Measurements from ENCODE around the gene UAP1L1. TPM values are rescaled to one million over a fixed set of nuclear protein-coding genes. Genes with fewer than 3 reads are reported as not detected.

The UAP1L1 gene
- total and polyA plus RNA-seq, 9 of the 15 experiments (the other 6 are each of a cell fraction or from before 2014, with no cell fraction given) = 0.20 to 8.6 (median 3.7) TPM

- TF ChIP-seq ZNF407 (IDR thresholded peaks at IDR 0.05; ENCODE audit: low read depth) (no peak), ZNF347 (CRISPR knock-in tag; IDR thresholded peaks at IDR 0.05; ENCODE audit: low read depth) (no peak), ELK1 (CRISPR knock-in tag; IDR thresholded peaks at IDR 0.05) (no peak), GMEB1 (CRISPR knock-in tag; IDR thresholded peaks at IDR 0.05) (no peak), ZSCAN32 (CRISPR knock-in tag; IDR thresholded peaks at IDR 0.05) (no peak), EWSR1 (IDR thresholded peaks at IDR 0.05; ENCODE audit: borderline replicate concordance, low read depth, partially characterized antibody) (no peak)
Observed at GRCh38 chr9:137064027-137064879, 13.1 kb upstream of the UAP1L1 start (continued).

All from K562 (cell line).